Ovary (tissue), 9 donors: Measurements from ENCODE around the gene PGBD5. TPM values are rescaled to one million over a fixed set of nuclear protein-coding genes. Genes with fewer than 3 reads are reported as not detected.

ENCODE experiments used
- DNase-seq, 5 donors: peaks; one replicate each; pipeline ENCODE4 v3.0.0-alpha.2; 2019 to 2020
- H3K27ac ChIP-seq, 2 donors: fragments of 200-600 bp; one replicate each; pipeline versions ENCODE4 v1.5.1 to v1.8.0; 2019 to 2022
- H3K27me3 ChIP-seq: fragments of 200-600 bp; one replicate; pipeline ENCODE4 v1.8.0; 2022
- H3K36me3 ChIP-seq: fragments of 200-600 bp; sonication (generic); one replicate; pipeline ENCODE4 v1.5.1; 2019
- H3K4me1 ChIP-seq: one replicate; pipeline ENCODE4 v1.8.1; 2013; ENCODE audit warnings: mild to moderate bottlenecking, moderate library complexity; ENCODE audit not compliant: insufficient read depth
- H3K4me3 ChIP-seq: fragments of 200-600 bp; sonication (generic); one replicate; pipeline ENCODE4 v1.5.1; 2017
- H3K9me3 ChIP-seq, 2 donors: fragments of 200-600 bp in 1 of 2; sonication (generic) in 1 of 2; one replicate each; pipeline versions ENCODE4 v1.5.1 to v1.8.1; 2013 to 2019; ENCODE audit warnings: mild to moderate bottlenecking in 1 of 2, moderate library complexity in 1 of 2
- EP300 ChIP-seq: sonication (generic); formaldehyde crosslinking; IDR thresholded peaks from one replicate; pipeline ENCODE4 v1.6.1; 2017; ENCODE audit warnings: antibody characterized with exemption
- POLR2A ChIP-seq: fragments of 450-650 bp; IDR thresholded peaks from one replicate; pipeline ENCODE4 v1.6.1; 2017; ENCODE audit warnings: antibody characterized with exemption, mild to moderate bottlenecking, moderate library complexity
- WGBS, 3 donors: extraction: QIAGEN DNeasy Blood & Tissue Kit in 1 of 3; methylation state at CpG; one replicate each; pipeline versions ENCODE4 v1.1.5 to v1.1.7; 2013 to 2017; 5-methylcytosine and 5-hydroxymethylcytosine counted together
- intact Hi-C, 4 donors: fragments of 100-400 bp; cut with DNase I; formaldehyde crosslinking; loops; one replicate each; pipeline versions ENCODE4 v1.11.0 to v1.15.1; 2022 to 2023
- polyA plus RNA-seq, 2 donors: library from polyadenylated mRNA; stranded (reverse); fragments of 200-250 nt in 1 of 2; fragments of 350-450 nt in 1 of 2; fragmentation: Illumina TruSeq in 1 of 2; extraction: RNeasy Lipid Tissue Mini Kit (QIAGEN cat#74804) in 1 of 2; gene quantifications; one replicate each; pipeline ENCODE4 v1.2.3, GENCODE V29; 2013 to 2014
- total RNA-seq, 7 donors: library from RNA; depleted of rRNA in 2 of 7; stranded (reverse); fragments of >200 nt in 2 of 7; fragmentation: NEBNext Ultra II Directional in 3 of 7; extraction: Animal tissue kit (Norgen Biotek cat#: 25700) in 3 of 7; gene quantifications; one replicate each; pipeline versions ENCODE4 v1.1.0 to v1.2.4, GENCODE V29; 2016 to 2023
- TF ChIP-seq, protein P1 (sequence below), 3 donors: fragments of 450-650 bp in 2 of 3; fragments of 200-600 bp in 1 of 3; IDR thresholded peaks; one replicate each; pipeline versions ENCODE4 v1.5.1 to v1.8.0; 2016 to 2022; ENCODE audit warnings: antibody characterized with exemption in 3 of 3, mild to moderate bottlenecking in 1 of 3
- donor health status: DM: no; HTN: no; CAD: no; lungs with moderate emphysema.
- donor health status: DM: no; HTN: no; CAD: no.
- donor health status: Bipolar disorder and iron deficiency.
- donor health status: DM: yes; HTN: yes; CAD: no.
- donor health status: DM: no; HTN: no; CAD: no.
- donor health status: DM: yes; HTN: yes; CAD: no.

PGBD5 gene
- total and polyA plus RNA-seq, 9 donors, result 0.12 to 2.6 (median 1.1) TPM

DNA sequence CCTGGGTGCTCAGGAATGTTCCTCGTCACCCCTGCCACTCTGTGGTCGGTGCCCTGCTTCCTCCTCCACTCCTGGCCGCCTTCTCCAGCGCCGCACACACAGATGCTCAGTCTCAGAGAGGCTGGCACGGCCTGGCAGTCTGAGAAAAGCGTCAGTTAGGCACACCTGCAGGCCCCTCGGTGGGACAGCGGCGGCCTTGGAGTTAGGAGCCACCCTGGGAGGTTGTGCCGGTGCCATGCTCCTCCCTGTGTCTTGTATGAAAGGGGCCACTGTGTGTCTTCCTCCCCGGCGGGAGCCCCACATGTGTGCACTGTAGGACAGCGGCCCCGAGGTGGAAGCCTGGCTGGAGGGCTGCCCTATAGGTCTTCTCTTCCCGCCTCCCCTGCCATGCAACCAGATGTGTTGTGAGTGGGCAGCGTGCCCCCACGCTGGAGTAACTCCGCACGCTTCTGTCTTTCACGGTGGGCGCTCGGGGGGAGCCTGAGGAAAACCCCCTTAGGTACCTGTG is 145.2 kb downstream of the PGBD5 start:
- Histone ChIP-seq H3K4me3 (no peak overlapping the region), H3K27ac (no peak overlapping the region), H3K36me3 (no peaks in the 10 kb centered on the region), H3K9me3 (no peaks in the 10 kb centered on the region), H3K4me1 (peaks cover 2% of the 10 kb centered on the region), H3K27me3 (no peaks in the 10 kb centered on the region)
- TF ChIP-seq POLR2A (no peak), EP300 (no peak)
- TF ChIP-seq, protein P1, sequence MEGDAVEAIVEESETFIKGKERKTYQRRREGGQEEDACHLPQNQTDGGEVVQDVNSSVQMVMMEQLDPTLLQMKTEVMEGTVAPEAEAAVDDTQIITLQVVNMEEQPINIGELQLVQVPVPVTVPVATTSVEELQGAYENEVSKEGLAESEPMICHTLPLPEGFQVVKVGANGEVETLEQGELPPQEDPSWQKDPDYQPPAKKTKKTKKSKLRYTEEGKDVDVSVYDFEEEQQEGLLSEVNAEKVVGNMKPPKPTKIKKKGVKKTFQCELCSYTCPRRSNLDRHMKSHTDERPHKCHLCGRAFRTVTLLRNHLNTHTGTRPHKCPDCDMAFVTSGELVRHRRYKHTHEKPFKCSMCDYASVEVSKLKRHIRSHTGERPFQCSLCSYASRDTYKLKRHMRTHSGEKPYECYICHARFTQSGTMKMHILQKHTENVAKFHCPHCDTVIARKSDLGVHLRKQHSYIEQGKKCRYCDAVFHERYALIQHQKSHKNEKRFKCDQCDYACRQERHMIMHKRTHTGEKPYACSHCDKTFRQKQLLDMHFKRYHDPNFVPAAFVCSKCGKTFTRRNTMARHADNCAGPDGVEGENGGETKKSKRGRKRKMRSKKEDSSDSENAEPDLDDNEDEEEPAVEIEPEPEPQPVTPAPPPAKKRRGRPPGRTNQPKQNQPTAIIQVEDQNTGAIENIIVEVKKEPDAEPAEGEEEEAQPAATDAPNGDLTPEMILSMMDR (IDR thresholded peaks at IDR 0.05), result no peak
- WGBS, 3 donors, result 82 to 88% (median 88%) methylated on average over 23 of the region's 23 CpGs
- peak in 3 of 5 donors; percentile 15 to 26 (median 24) for DNase-seq
- intact Hi-C loops, result no loop called here

DNA sequence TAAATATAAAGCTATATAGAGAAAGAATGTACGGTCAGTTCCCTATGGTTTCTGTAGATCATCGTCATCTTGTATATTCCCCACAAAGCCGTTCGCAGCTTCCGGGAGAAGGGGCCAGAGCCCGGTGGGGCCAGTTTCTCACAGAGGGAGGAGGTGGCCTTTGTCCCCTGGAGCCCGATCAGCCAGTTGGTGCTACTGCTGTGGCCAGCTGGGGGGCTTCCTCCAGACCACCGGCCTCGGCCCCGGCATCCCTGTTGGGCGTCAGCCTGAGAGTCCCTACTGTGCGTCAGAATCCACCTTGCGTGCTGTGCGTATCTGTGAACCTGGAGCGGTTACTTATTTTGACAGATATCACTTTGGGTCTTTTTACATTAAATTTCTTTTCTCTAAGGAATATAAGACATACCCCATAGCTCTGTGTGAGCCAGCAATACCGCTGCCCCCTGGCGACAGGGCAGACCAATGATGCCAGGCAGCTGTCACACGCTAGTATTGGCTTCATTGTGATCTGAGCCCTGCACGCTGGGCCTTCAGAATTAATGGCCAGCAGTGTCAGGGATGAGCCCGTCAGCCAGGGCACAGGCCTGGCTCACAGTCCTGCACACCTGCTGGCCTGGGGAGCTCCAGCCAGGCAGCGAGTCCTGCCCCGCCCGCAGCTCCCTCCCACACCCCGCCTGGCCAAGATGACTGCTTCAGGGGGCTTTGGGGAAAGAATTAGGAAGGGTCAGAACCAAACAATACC is 145.9 kb downstream of the PGBD5 start:
- TF ChIP-seq, protein P1 (IDR thresholded peaks at IDR 0.05), result no peak
- TF ChIP-seq POLR2A (no peak), EP300 (no peak)
- Histone ChIP-seq H3K27ac (no peak overlapping the region), H3K4me1 (peaks cover 2% of the 10 kb centered on the region), H3K9me3 (no peaks in the 10 kb centered on the region), H3K36me3 (no peaks in the 10 kb centered on the region), H3K4me3 (no peak overlapping the region), H3K27me3 (no peaks in the 10 kb centered on the region)
- 92 to 95% (median 94%) methylated on average over 24 of the region's 24 CpGs for WGBS, 3 donors
- intact Hi-C loops, result no loop called here
- peak in 1 of 5 donors; percentile 13 for DNase-seq

DNA sequence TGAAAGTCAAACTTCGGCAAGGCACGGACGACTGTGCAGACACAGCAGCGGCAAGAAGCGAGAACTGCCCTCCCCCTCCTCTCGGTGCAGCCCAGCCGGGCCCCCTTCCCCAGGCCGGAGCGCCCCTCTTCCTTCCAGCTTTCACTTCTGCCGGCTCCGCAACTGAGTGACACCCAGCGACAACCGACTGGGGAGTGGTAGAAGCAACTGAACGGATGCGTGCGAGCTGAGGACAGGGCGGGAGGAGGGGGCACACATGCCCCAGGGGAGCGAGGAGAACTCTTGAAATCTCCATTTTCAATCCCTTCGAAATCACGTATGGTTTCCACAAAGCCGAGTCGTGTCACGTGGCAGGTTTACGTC is 146.6 kb downstream of the PGBD5 start:
- TF ChIP-seq, protein P1 (IDR thresholded peaks at IDR 0.05), result no peak
- TF ChIP-seq POLR2A (no peak), EP300 (no peak)
- intact Hi-C loops, result no loop called here
- no peaks in the 10 kb centered on the region for H3K36me3 ChIP-seq

DNA sequence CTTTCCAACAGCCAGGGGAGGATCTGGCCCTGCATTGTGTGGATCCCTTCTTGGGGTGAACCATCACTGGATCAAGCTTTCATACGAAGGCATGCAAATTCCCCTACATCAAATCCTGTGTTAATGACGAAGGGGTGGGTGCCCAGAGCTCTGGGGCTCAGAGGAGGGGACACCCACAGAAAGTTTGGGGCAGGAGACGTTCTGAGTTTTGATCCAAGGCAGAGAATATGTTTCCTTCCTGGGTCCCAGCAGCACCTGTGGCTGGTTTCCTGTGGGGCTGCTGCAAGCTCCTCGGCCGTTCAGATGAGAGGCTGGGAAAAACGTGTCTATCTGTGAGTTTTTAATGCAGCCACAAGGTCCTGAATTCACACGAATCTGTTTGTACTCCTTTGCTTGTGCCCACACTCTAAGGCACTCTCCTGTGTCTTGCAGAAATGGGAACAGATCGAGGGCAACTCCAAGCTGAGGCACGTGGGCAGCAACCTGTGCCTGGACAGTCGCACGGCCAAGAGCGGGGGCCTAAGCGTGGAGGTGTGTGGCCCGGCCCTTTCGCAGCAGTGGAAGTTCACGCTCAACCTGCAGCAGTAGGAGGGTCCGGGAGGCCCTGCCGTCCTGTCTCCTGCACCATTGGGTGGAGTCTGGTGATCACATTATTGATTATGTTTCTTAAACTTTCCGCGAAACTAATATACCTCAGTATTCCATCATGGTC is 147.1 kb downstream of the PGBD5 start:
- WGBS, 3 donors, result 92 to 93% (median 93%) methylated on average over 20 of the region's 20 CpGs
- no peaks in the 10 kb centered on the region for H3K36me3 ChIP-seq
- H3K4me1 ChIP-seq, result peaks cover 2% of the 10 kb centered on the region
- H3K9me3 ChIP-seq, result no peaks in the 10 kb centered on the region
- intact Hi-C loops, result no loop called here
- no peak overlapping the region for H3K4me3 ChIP-seq
- H3K27ac ChIP-seq, result no peak overlapping the region
- DNase-seq, result peak in 1 of 5 donors; percentile 15
- TF ChIP-seq EP300 (no peak), POLR2A (no peak)
- TF ChIP-seq, protein P1 (IDR thresholded peaks at IDR 0.05), result no peak
- H3K27me3 ChIP-seq, result no peaks in the 10 kb centered on the region

More for the DNA sequence above, 146.6 kb downstream of the PGBD5 start:
- H3K27ac ChIP-seq, result no peak overlapping the region
- no peak overlapping the region for H3K4me3 ChIP-seq
- no peaks in the 10 kb centered on the region for H3K27me3 ChIP-seq
- 94 to 98% (median 96%) methylated on average over 24 of the region's 24 CpGs for WGBS, 3 donors
- peaks cover 2% of the 10 kb centered on the region for H3K4me1 ChIP-seq
- H3K9me3 ChIP-seq, result no peaks in the 10 kb centered on the region
- peak in 1 of 5 donors; percentile 21 for DNase-seq
